ENCODE measurements around the gene JAKMIP2. TPM values are rescaled to one million over a fixed set of nuclear protein-coding genes. Genes with fewer than 3 reads are reported as not detected.
A peak's percentile ranks its signal among the peaks of the same experiment; 100 is the strongest.

The JAKMIP2 gene
- total RNA-seq, 4 donors from 2014 or later: 0.83 to 2.6 (median 1.3) TPM

DNA sequence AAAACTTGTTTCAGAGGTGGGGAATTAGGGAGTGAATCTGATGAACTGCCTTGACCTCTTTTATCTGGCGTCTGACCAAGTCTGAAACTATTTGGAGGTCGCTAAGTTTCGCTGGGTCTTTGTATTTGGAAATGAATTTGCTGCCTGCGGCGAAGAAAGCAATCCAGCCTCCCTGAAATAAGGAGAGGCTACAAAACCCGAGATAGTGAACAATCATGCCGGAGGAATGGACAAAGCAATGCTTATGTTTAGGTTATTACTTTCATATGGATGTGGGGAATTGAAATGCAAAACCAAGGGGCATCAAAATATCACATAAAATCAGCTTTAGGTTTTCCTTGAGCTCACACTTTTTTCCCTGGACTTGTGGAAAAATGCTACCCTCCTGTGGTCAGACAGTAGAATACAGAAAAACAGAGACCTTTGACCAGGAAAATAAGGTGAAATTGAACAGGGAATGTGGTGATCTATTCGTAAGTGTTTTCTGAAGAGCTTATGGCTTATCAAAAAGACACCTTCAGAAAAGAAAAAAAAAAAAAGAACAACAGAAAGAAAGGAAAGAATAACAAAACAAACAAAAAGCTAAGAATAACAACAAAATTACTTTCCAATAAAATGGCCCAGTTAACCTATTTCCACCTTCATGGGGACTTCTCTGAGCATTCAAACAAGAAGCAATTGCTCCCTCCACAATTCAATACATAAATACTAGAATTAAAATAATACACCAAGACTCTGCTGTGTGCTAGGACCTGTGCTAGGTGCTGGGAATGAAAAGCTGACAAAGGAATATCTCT, 204.1 kb downstream of the JAKMIP2 start:
- no peak for DNase-seq (ENCODE audit: extremely low spot score)
- intact Hi-C loops (cut with DNase I): loop anchor here (5.0 kb wide), 2 partner anchors 126 to 356 kb away; no protein-coding TSS in a partner anchor
- Histone ChIP-seq H3K27me3 (no peaks in the 10 kb centered on the region), H3K9me3 (no peaks in the 10 kb centered on the region), H3K36me3 (no peaks in the 10 kb centered on the region), H3K4me3 (peak overlapping the region; percentile 14 to 23 (median 18)), H3K4me1 (peaks cover 0 to 8% (median 2%) of the 10 kb centered on the region in 4 donors), H3K27ac (replicated peaks in 1 of 4) (peak overlapping the region in 1 of 4 donors; percentile 17)
- TF ChIP-seq, protein P1, sequence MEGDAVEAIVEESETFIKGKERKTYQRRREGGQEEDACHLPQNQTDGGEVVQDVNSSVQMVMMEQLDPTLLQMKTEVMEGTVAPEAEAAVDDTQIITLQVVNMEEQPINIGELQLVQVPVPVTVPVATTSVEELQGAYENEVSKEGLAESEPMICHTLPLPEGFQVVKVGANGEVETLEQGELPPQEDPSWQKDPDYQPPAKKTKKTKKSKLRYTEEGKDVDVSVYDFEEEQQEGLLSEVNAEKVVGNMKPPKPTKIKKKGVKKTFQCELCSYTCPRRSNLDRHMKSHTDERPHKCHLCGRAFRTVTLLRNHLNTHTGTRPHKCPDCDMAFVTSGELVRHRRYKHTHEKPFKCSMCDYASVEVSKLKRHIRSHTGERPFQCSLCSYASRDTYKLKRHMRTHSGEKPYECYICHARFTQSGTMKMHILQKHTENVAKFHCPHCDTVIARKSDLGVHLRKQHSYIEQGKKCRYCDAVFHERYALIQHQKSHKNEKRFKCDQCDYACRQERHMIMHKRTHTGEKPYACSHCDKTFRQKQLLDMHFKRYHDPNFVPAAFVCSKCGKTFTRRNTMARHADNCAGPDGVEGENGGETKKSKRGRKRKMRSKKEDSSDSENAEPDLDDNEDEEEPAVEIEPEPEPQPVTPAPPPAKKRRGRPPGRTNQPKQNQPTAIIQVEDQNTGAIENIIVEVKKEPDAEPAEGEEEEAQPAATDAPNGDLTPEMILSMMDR (IDR thresholded peaks at IDR 0.05): peak; percentile 61 to 70 (median 62)
- TF ChIP-seq POLR2A (IDR thresholded peaks at IDR 0.05; ENCODE audit: low read depth) (no peak), POLR2AphosphoS5 (IDR thresholded peaks at IDR 0.05) (no peak), EP300 (IDR thresholded peaks at IDR 0.05) (no peak)
- 41% methylated on average over 8 of the region's 8 CpGs for WGBS

DNA sequence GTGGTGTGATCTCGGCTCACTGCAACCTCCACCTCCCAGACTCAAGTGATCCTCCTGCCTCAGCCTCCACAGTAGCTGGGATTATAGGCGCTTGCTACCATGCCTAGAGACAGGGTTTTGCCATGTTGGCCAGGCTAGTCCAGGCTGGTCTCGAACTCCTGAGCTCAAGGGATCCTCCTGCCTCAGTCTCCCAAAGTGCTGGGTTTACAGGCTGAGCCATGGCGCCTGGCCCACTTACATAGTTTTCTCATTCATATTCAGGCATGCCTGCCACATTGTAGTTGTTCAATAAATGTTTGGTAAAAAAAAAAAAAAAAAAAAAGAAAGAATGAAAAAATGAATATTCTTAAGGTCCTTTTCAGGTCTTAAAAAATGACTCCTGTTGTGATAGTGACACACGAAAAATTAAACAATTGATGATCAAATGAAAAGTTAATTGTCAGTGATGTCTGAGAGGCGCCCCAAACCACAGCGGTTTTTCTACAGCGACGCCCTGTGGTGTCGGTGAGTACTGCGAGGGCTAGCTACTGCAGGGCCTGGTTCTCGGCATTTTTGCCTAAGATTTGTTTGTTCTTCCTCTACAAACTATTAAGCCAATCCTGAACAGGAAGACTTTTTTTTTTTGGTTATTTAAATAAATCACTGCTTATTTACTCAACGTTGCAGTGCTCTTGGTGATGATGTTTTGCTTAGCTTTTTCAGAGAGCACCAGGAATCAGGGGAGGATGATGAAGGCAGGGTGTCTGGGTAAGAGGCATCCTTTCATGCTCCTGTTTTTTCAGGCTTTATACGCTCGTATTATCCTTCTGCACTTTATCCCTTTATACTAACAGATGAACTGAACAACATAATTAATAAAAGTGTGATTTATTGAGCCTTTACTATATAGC, 205.6 kb downstream of the JAKMIP2 start:
- intact Hi-C loops (cut with DNase I): loop anchor here (5.0 kb wide), 2 partner anchors 125 to 355 kb away; no protein-coding TSS in a partner anchor
- whole genome bisulfite sequencing: 47% methylated on average over 15 of the region's 15 CpGs
- no peak overlapping the region for H3K27ac ChIP-seq (replicated peaks in 1 of 4)
- H3K27me3 ChIP-seq: no peaks in the 10 kb centered on the region
- H3K4me1 ChIP-seq: peaks cover 0 to 12% (median 2%) of the 10 kb centered on the region in 4 donors
- peak; percentile 92 for DNase-seq (ENCODE audit: extremely low spot score)
- H3K36me3 ChIP-seq: no peaks in the 10 kb centered on the region
- no peaks in the 10 kb centered on the region for H3K9me3 ChIP-seq
- TF ChIP-seq, protein P1 (IDR thresholded peaks at IDR 0.05): peak in 2 of 3 experiments; percentile 86 to 89
- TF ChIP-seq POLR2AphosphoS5 (IDR thresholded peaks at IDR 0.05) (peak in 1 of 2 donors; percentile 9), POLR2A (IDR thresholded peaks at IDR 0.05; ENCODE audit: low read depth) (no peak), EP300 (IDR thresholded peaks at IDR 0.05) (no peak)
- H3K4me3 ChIP-seq: no peak overlapping the region

DNA sequence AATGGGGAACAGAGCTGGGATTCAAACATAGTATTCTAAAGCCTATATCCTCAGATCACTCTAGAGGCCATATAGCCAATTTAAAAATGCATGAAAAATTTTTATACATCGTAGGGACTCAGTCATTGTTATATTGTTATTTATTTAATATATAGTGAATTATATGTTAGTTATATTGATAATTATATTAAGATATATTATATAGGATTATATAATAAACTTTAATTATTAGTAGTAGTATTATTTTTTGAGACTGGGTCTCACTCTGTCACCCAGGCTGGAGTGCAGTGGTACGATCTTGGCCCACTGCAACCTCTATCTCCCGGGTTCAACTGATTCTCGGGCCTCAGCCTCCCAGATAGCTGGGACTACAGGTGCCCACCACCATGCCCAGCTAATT, 206.9 kb downstream of the JAKMIP2 start:
- no peaks in the 10 kb centered on the region for H3K27me3 ChIP-seq
- no peak overlapping the region for H3K27ac ChIP-seq (replicated peaks in 1 of 4)
- no peak for TF ChIP-seq EP300 (IDR thresholded peaks at IDR 0.05)
- TF ChIP-seq, protein P1 (IDR thresholded peaks at IDR 0.05): no peak
- no peak for TF ChIP-seq POLR2AphosphoS5 (IDR thresholded peaks at IDR 0.05)
- no peak for TF ChIP-seq POLR2A (IDR thresholded peaks at IDR 0.05; ENCODE audit: low read depth)
- peaks cover 0 to 12% (median 2%) of the 10 kb centered on the region in 4 donors for H3K4me1 ChIP-seq
- no peak for DNase-seq (ENCODE audit: extremely low spot score)
- H3K36me3 ChIP-seq: no peaks in the 10 kb centered on the region
- 97% methylated on average over 4 of the region's 4 CpGs for WGBS
- intact Hi-C loops (cut with DNase I): loop anchor here (5.0 kb wide), 2 partner anchors 123 to 353 kb away; no protein-coding TSS in a partner anchor
- no peak overlapping the region for H3K4me3 ChIP-seq
- no peaks in the 10 kb centered on the region for H3K9me3 ChIP-seq

DNA sequence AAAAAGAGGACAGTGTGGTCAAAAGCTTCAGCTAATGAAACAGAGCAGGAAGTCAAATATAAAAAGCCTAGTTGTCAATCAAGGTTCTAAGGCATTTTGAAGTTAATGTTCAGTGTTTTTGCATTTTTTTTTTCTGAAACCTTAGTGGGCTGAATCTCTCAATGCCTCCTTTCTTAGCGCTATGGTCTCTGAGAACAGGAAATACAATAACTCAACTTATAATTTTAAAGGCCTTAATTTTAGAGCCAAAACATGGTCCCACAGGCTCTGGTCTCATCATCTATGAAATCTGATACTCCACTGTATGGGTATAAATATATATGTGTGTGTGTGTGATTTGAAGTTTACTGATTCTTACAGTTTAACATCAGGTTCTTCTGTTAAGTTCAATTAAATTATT, 209.3 kb downstream of the JAKMIP2 start:
- no peak overlapping the region for H3K27ac ChIP-seq (replicated peaks in 1 of 4)
- H3K36me3 ChIP-seq: no peaks in the 10 kb centered on the region
- H3K4me3 ChIP-seq: no peak overlapping the region
- 87% methylated on average over 1 of the region's 1 CpG for WGBS
- no peaks in the 10 kb centered on the region for H3K27me3 ChIP-seq
- peaks cover 0 to 11% (median 2%) of the 10 kb centered on the region in 4 donors for H3K4me1 ChIP-seq
- intact Hi-C loops (cut with DNase I): no loop called here
- H3K9me3 ChIP-seq: no peaks in the 10 kb centered on the region
- TF ChIP-seq, protein P1 (IDR thresholded peaks at IDR 0.05): no peak
- no peak for TF ChIP-seq EP300 (IDR thresholded peaks at IDR 0.05)
- no peak for TF ChIP-seq POLR2AphosphoS5 (IDR thresholded peaks at IDR 0.05)
- no peak for TF ChIP-seq POLR2A (IDR thresholded peaks at IDR 0.05; ENCODE audit: low read depth)
- DNase-seq (ENCODE audit: extremely low spot score): no peak
